ENCODE data around the gene TRABD2B.
"Not testable (repeated sequence)": the region's sequence is repeated elsewhere in the genome, so short reads cannot be mapped to it uniquely, and the experiment has no call there.

Gene TRABD2B

GRCh38 chr1:47967864-47968555, 29.2 kb downstream of the TRABD2B start:
- no peak for DNase-seq (ENCODE audit: low spot score)

GRCh38 chr1:47965816-47966215, 31.4 kb downstream of the TRABD2B start:
- DNase-seq (ENCODE audit: low spot score) = no peak

GRCh38 chr1:47964636-47965035, 32.5 kb downstream of the TRABD2B start:
- DNase-seq (ENCODE audit: low spot score) = no peak

DNA sequence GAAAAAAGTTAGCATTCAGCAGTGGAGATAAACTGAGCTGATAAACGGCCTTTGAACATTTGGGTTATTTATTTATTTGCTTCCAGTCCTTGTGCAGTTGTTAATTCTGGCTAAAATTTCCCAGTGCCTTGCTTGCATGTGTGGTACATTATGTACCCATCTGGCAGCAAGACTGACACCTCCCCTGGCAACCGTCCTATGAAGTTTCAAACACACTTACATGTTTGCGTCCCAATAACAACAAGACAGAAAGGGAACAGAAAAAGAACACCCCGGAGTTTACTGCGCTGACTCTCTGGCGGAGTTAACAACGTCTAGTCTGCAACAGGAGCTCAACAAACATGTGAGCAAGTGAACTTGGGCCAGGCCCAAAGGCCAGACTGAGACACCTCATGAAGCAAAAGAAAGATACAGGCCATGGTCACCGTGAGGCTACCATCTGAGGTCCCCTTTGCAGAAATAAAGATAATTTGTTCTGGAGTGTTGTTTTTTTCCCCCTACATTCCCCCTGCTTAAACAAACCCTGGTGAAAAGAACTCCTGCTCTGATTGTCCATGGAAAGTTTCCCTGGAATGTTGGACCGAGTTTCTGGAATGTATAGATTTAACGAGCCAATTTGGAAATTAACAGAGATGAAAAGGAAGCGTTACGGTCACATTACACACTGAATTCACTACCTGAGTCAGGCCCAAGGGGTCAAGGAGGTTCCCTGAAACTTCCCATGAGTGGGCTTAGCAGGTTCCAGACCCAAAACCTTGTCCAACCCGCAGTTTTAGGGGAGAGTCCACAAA, 33.4 kb downstream of the TRABD2B start:
- DNase-seq (ENCODE audit: low spot score) = no peak

- no peak for DNase-seq (ENCODE audit: low spot score)
These were observed 34.3 kb downstream of the TRABD2B start for GRCh38 chr1:47962750-47963492.

DNA sequence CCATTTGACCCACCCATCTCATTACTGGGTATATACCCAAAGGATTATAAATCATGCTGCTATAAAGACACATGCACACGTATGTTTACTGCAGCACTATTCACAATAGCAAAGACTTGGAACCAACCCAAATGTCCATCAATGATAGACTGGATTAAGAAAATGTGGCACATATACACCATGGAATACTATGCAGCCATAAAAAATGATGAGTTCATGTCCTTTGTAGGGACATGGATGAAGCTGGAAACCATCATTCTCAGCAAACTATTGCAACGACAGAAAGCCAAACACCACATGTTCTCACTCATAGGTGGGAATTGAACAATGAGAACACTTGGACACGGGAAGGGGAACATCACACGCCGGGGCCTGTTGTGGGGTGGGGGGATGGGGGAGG, 35.4 kb downstream of the TRABD2B start:
- not testable (repeated sequence) for DNase-seq (ENCODE audit: low spot score)

- DNase-seq (ENCODE audit: low spot score) = not testable (repeated sequence)
These were observed 40.7 kb downstream of the TRABD2B start for GRCh38 chr1:47956491-47956890.

GRCh38 chr1:47953661-47954060, 43.5 kb downstream of the TRABD2B start:
- DNase-seq (ENCODE audit: low spot score) = no peak

DNA sequence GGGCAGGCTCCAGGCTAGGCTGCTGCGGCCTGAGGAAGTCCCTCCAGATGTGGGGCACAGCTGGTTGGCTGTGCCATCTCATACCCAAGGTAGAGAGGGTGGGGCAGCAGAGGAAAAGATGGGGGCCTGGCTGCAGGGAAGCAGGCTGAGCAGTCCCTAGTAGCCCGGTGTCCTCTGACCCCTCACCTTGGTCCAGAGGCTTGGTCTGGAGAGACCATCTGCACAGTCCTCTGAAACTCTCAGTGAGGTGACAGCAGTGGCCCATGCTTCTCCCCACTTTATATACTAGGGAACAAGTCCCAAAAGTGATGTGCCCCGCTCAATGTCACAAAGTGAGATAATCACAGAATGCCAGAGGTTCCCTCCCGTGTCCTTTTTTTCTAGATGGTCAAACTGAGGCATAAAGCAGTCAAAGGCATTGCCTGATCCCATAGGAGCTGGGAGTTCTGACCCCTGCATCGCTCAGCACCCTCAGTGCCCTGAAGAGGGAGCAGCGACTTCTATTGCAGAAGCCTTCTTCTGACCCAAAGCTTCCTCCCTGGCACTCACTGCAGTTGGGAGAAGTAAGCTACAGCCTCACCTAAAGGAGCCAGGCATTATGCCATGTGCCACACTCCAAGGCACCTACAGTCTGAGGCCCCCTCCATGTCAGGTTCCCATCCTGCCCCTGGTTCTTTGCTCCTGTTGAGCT, 45.5 kb downstream of the TRABD2B start:
- DNase-seq (ENCODE audit: low spot score) = no peak

DNA sequence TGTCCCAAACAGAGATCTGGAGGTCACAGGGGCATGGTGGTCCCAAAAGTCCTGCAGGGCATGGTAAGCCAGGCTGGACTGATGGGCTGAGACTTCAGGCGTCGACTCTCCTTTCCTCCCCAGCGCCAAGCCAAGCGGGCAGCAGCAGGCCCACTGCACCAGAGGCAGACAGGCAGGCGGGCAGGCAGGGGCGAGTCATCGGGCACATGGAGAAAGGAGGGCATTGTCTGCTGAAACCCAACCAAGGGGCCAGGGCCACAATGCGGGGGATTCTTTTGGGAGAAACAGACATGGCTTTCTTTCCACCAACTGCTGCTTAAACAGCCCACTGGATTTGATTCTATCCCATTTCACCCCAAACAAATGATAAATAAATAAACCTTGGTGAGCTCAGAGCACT, 46.2 kb downstream of the TRABD2B start:
- DNase-seq (ENCODE audit: low spot score) = no peak

GRCh38 chr1:47950471-47950870, 46.7 kb downstream of the TRABD2B start:
- DNase-seq (ENCODE audit: low spot score) = no peak

GRCh38 chr1:47948126-47948525, 49.1 kb downstream of the TRABD2B start:
- DNase-seq (ENCODE audit: low spot score) = no peak

DNA sequence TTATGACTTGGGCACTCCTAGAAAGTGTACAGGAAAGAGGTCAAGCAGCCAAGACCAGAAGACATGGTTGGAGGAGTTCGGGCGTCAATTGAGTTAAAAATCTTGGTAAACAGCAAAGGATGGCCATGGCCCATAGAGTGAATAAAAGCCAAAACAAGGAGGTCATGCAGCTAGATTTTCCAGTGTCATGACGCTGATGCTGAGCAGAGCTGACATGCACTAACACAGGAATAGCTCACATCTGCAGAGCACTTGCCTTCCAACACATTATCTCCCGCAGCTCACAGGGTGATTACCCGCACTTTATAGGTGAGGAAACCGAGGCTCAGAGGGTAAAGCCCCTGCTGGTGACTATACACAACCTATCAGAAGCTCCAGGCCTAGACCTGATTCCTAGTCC, 49.7 kb downstream of the TRABD2B start:
- DNase-seq (ENCODE audit: low spot score) = no peak

GRCh38 chr1:47944561-47944960, 52.6 kb downstream of the TRABD2B start:
- DNase-seq (ENCODE audit: low spot score) = no peak

GRCh38 chr1:47942240-47942629, 55.0 kb downstream of the TRABD2B start:
- no peak for DNase-seq (ENCODE audit: low spot score)

- no peak for DNase-seq (ENCODE audit: low spot score)
These were observed 55.5 kb downstream of the TRABD2B start for GRCh38 chr1:47941609-47942239.

GRCh38 chr1:47940779-47941178, 56.4 kb downstream of the TRABD2B start:
- DNase-seq (ENCODE audit: low spot score) = no peak

- no peak for DNase-seq (ENCODE audit: low spot score)
These were observed 56.9 kb downstream of the TRABD2B start for GRCh38 chr1:47940326-47940725.

GRCh38 chr1:47938520-47938919, 58.7 kb downstream of the TRABD2B start:
- no peak for DNase-seq (ENCODE audit: low spot score)

DNA sequence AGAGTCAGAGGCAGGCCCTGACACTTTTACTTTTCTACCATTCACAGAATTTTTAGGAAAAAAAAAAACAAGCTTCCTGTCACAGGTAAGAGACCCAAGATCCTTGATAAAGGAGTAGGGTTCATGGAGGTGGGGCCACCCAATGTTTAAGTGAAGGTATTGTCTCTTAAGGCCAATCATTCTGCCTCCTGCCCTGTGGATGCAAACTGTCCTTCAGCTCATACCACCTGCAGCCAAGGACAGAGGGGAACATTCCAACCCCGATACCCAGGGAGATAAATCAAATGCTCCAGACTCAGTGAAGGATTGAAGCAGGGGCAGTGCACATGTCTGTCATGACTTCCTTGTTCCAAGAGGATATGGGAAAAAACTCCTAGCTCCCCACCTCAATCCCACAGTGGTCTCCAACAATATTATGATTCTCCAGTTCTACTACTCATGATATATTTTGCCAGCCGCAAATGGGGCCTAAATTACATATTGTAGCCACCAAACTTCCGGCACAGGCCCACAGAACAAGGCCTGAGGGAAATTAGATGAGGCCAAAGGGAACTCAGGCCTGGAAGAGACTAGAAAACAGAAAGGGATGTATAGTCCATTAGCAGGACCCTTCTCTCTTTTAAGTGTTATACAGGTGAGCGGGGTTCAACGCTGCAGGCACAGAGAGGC, 59.5 kb downstream of the TRABD2B start:
- DNase-seq (ENCODE audit: low spot score) = no peak

DNA sequence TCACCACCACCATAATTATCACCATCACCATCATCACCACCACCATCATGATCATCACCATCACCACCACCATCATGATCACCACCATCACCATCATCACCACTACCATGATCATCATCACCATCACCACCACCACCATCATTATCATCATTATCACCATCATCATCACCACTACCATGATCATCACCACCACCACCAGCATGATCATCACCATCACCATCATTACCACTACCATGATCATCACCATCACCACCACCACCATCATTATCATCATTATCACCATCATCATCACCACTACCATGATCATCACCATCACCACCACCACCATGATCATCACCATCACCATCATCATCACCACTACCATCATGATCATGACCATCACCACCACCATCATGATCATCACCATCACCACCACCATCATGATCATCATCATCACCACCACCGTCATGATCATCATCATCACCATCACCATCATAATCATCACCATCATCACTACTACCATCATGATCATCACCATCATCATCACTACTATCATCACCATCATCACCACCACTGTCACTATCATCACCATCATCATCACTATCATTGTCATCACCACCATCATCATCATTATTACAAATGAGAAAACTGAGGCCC, 60.2 kb downstream of the TRABD2B start:
- DNase-seq (ENCODE audit: low spot score) = no peak

Measured in CD4-positive, alpha-beta T cell treated with Interleukin-6 at 100 ng/mL for 8 hours (primary cell).